ENCODE data around the gene CCDC28B.
A peak's percentile ranks its signal among the peaks of the same experiment; 100 is the strongest.

CCDC28B gene

GRCh38 chr1:32234792-32235191 is 34.4 kb downstream of the CCDC28B start:
- no peak for TF ChIP-seq CTCF (IDR thresholded peaks at IDR 0.05; ENCODE audit: low read depth, low read length)
- DNase-seq (ENCODE audit: low read depth in 2 of 2): no peak
- H3K4me3 ChIP-seq (replicated peaks in 1 of 2; ENCODE audit: low read depth in 2 of 2, low read length in 2 of 2): no peak overlapping the region

GRCh38 chr1:32239337-32239736 is 38.9 kb downstream of the CCDC28B start:
- DNase-seq (ENCODE audit: low read depth in 2 of 2): no peak
- TF ChIP-seq CTCF (IDR thresholded peaks at IDR 0.05; ENCODE audit: low read depth, low read length): no peak
- no peak overlapping the region for H3K4me3 ChIP-seq (replicated peaks in 1 of 2; ENCODE audit: low read depth in 2 of 2, low read length in 2 of 2)

GRCh38 chr1:32239790-32240139 is 39.4 kb downstream of the CCDC28B start:
- peak overlapping the region in 1 of 2 donors; percentile 62 for H3K4me3 ChIP-seq (replicated peaks in 1 of 2; ENCODE audit: low read depth in 2 of 2, low read length in 2 of 2)

GRCh38 chr1:32240140-32240951 is 40.0 kb downstream of the CCDC28B start:
- TF ChIP-seq CTCF (IDR thresholded peaks at IDR 0.05; ENCODE audit: low read depth, low read length): peak; percentile 17
- H3K4me3 ChIP-seq (replicated peaks in 1 of 2; ENCODE audit: low read depth in 2 of 2, low read length in 2 of 2): peak overlapping the region; percentile 62 to 64
- peak; percentile 34 to 54 for DNase-seq (ENCODE audit: low read depth in 2 of 2)

More at GRCh38 chr1:32239790-32240139, 39.4 kb downstream of the CCDC28B start:
- DNase-seq (ENCODE audit: low read depth in 2 of 2): no peak
- TF ChIP-seq CTCF (IDR thresholded peaks at IDR 0.05; ENCODE audit: low read depth, low read length): no peak

GRCh38 chr1:32241001-32241763 is 40.8 kb downstream of the CCDC28B start:
- TF ChIP-seq CTCF (IDR thresholded peaks at IDR 0.05; ENCODE audit: low read depth, low read length): no peak
- DNase-seq (ENCODE audit: low read depth in 2 of 2): peak; percentile 47 to 61
- peak overlapping the region; percentile 62 to 64 for H3K4me3 ChIP-seq (replicated peaks in 1 of 2; ENCODE audit: low read depth in 2 of 2, low read length in 2 of 2)

GRCh38 chr1:32242341-32242851 is 42.0 kb downstream of the CCDC28B start:
- DNase-seq (ENCODE audit: low read depth in 2 of 2): peak; percentile 32 to 54
- TF ChIP-seq CTCF (IDR thresholded peaks at IDR 0.05; ENCODE audit: low read depth, low read length): no peak
- H3K4me3 ChIP-seq (replicated peaks in 1 of 2; ENCODE audit: low read depth in 2 of 2, low read length in 2 of 2): no peak overlapping the region
